KOPT-K1 (cell line): Measurements from ENCODE around the gene PRSS56.

Experiments used
- H3K27ac ChIP-seq: fragments of 200-600 bp; sonication (generic); 2 replicates; pipeline ENCODE4 v1.5.1; 2016; ENCODE audit warnings: antibody characterized with exemption, mild to moderate bottlenecking, low read depth, low read length; ENCODE audit not compliant: poor library complexity, severe bottlenecking
- H3K36me3 ChIP-seq: fragments of 200-600 bp; sonication (generic); 2 replicates; pipeline ENCODE4 v1.5.1; 2017; ENCODE audit warnings: antibody characterized with exemption, mild to moderate bottlenecking, low read length, moderate library complexity; ENCODE audit not compliant: insufficient read depth
- H3K9me3 ChIP-seq: fragments of 200-600 bp; sonication (generic); 2 replicates; pipeline ENCODE4 v1.5.1; 2017; ENCODE audit warnings: antibody characterized with exemption, low read length, mild to moderate bottlenecking; ENCODE audit not compliant: insufficient read depth, poor library complexity, severe bottlenecking

The PRSS56 gene

DNA sequence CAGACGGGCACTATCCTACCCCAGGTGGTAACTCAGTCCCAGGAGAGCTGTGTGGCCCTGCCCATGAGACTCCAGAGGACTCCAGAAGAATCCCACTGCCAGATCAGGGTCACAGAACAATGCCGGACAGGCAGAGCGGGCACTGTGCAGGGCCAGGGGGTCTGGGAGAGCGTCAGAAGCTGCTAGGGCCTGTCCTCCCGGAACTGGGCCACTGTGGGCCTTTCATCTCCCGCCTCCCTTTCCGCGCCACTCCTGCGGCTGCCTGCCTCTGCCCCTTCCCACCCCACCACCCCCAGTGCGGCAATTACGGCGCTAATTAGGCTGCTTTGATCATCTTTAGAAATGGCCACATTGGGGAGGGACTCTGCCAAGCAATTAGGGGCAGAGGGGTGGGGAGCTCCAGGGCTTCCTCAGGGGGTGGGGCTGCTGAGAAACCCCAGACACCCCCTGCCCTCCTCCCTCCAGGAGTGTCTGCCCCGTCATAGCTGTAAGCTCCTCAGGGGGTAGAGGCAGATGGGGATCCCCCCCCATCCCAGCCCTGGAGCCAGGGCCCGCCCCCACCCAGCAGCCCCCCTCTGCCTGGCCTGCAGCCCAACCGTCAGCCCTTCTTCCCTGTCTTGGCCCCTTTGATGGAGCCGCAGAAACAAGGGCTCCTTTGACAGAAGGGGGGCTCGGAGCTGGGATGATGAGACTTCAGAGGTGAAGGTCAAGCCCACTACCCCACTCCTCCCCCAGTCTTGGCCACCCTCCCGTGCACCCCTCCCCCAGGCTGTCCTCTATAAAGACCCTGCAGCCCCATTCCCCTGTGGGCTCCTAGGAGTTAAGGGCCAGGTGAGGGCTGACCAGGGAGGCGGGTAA lies at the start of gene PRSS56:
Gene PRSS56, plus strand, starts transcription at position 808 of the 858 bp plus-strand sequence. CDS start 211 bp downstream, outside the sequence.
- no peak within 1 kb of the TSS for H3K27ac ChIP-seq
- H3K36me3 ChIP-seq: no peaks in the 10 kb centered on the region
- H3K9me3 ChIP-seq: no peaks in the 10 kb centered on the region

DNA sequence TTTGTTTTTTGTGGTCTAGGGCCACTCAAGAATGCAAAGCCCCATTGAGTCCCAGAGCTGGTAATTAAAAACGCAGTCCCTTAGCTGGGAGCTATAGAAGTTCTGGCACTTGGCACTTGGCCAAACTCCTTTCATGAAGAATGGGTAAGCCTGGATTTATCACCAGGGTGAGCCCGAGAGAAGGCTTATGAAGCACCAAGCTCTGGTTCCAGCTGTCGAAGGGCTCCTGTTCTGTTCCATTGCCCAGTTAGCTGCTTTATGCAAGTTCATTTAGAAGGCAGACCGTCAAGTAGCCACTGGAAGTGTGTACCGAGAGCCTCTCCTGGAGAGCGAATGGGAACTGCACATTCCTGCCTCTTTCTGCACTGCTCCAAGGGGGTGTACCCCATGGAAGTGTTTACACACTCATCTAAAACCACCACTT lies 46.7 kb upstream of the PRSS56 start:
- no peak overlapping the region for H3K27ac ChIP-seq
- no peaks in the 10 kb centered on the region for H3K36me3 ChIP-seq
- H3K9me3 ChIP-seq: peaks cover 11% of the 10 kb centered on the region

DNA sequence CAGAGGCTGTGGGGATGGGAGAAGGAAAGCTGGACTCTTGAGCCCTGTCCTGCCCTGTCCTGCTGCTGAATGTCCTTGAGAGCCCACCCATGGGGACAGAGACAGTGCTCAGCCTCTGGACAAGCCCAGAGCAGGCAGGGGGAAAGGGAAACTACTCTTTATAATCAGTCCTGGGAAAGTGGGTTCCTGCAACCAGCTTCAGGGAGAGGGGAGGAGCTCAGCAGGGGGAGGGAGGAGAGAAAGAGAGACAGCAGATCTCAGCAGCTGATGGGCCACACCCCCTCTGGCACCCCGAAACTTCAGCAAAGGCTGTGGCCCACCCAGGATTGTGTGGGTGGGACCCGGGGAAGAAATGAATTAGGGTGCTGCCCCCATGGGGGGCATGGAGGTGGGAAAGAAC lies 44.1 kb upstream of the PRSS56 start:
- H3K27ac ChIP-seq: no peak overlapping the region
- H3K9me3 ChIP-seq: peaks cover 11% of the 10 kb centered on the region
- H3K36me3 ChIP-seq: no peaks in the 10 kb centered on the region

DNA sequence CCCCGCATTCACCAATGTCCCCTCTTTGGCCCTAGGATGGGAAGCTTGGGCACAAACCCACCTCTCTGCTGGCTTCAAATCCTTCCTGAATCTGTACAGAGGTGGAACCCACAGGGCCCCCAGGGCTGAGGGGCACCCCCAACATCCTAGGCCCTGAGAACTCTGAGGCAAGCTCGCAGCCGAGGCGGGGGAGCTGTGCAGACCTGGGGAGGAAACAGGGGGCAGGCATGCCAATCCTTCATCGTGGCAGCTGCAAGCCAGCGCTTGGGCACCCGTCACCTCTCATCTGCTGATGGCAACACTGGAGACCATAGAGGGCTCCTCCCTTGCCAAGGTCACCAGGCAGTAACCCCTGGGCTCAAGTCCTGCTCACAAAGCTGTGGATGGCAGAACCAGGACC lies 43.4 kb upstream of the PRSS56 start:
- H3K9me3 ChIP-seq: peaks cover 11% of the 10 kb centered on the region
- no peak overlapping the region for H3K27ac ChIP-seq
- H3K36me3 ChIP-seq: no peaks in the 10 kb centered on the region

DNA sequence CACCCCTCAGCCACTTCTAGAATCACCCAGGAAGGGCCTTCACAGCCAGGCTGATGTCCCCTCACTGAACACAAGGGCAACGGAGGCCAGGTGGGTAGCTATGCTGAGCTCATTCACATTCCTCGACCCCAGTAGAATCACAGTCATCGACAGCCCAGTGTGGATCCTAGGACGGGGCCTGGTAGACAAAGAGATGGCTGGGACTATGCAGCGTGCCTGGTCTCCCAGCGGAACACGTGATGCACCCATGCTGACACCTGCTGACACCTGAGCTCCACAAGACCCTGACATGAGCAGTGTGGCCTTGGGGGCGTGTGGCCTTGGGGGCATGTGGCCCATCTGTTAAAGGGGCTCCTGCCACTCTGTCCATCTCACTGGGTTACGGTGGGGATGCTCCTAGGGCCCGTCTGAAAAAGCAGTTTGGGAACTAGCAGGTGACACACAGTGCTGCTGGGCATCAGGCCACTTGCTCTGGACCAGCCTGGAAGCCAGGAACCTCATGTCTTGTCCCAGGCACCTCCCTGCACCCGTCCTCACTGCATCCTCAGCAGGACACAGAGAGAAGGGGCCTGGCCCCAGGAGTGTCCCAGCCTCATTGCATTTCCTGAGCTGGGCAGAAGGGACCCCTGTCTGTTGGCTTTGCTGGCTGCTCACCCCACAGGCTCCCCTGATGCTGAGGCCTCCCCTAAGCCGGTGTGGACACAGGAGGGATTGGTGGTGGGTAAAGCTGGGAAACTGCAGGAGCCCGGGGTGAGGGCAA lies 42.3 kb upstream of the PRSS56 start:
- no peak overlapping the region for H3K27ac ChIP-seq
- peaks cover 2% of the 10 kb centered on the region for H3K9me3 ChIP-seq
- H3K36me3 ChIP-seq: no peaks in the 10 kb centered on the region

DNA sequence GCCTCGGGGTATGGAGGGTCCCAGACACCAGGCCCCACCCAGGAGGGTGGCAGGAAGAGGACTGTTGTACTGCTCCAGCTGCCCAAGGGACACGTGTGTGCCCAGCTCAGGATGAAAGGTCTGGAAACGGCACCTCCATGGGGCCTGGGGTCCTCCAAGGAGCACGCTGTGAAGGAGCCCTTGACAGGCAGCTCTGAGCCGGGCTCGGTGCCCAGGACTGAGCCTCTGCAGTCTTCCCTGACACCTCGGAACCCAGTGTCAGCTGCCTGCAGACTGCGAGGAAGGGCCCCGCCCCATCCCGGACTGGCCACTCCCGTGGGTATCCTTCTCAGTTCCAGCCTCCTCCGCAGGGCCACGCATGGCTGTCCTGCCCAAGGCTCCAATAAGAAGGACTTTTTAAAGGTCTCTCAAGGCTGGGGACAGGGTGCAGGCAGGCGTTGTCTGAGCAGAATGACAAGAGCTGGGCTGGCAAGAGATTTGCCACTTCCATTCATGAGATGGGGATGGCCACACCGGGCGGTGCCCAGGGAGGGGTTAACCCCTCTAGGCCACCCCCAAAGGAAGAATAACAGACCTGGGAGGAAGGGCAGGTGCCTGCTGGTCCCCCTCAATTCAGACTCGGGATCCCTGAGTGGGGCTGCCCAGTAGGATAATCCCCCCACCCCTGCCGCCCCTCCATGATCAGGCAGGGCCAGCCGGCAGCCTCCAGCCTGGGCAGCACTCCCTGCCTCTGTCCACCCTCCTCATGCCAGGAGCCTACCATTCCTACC lies 41.4 kb upstream of the PRSS56 start:
- Histone ChIP-seq H3K27ac (no peak overlapping the region), H3K36me3 (no peaks in the 10 kb centered on the region), H3K9me3 (no peaks in the 10 kb centered on the region)

DNA sequence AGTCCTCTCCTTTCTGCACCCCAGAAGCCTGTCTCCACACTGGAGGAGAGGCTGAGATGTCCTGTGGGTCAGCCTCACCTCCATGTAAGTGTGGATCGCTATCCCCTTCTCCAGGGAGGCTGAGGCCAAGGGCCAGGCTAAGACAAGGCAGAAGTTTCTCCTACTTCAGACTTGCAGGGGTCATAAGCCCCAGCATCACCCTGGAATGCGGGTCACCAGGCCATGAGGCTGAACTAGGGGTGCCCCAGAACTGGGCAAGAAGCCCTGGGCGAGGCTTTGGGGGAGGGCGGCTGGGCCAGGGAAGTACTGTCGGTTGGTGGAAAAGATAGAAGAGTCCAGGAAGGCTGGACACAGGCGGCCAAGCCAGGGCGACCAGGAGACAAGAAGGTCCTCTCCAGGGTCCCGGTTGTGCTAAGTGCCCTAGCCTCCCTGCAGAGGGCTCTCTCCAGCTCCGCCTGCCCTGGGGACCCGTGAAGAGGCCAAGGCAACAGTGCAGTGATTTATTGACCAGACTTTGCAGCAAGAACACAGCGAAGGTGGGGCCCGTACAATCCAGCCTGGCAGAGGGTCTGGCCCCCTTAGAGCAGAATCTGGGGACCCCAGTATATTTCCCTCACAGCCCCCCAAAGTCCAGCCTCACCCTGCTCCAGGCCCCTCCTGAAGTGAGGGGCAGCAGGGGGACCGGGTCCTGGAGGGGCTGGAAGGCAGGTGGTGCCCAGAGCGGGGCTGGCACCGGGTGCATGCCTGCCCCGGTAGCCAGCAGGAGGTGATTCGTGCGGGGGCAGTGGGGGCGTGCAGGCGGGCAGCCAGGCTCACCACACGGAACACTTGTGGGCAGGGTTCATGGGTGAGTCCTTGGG lies 40.6 kb upstream of the PRSS56 start:
- Histone ChIP-seq H3K27ac (no peak overlapping the region), H3K36me3 (no peaks in the 10 kb centered on the region), H3K9me3 (no peaks in the 10 kb centered on the region)

DNA sequence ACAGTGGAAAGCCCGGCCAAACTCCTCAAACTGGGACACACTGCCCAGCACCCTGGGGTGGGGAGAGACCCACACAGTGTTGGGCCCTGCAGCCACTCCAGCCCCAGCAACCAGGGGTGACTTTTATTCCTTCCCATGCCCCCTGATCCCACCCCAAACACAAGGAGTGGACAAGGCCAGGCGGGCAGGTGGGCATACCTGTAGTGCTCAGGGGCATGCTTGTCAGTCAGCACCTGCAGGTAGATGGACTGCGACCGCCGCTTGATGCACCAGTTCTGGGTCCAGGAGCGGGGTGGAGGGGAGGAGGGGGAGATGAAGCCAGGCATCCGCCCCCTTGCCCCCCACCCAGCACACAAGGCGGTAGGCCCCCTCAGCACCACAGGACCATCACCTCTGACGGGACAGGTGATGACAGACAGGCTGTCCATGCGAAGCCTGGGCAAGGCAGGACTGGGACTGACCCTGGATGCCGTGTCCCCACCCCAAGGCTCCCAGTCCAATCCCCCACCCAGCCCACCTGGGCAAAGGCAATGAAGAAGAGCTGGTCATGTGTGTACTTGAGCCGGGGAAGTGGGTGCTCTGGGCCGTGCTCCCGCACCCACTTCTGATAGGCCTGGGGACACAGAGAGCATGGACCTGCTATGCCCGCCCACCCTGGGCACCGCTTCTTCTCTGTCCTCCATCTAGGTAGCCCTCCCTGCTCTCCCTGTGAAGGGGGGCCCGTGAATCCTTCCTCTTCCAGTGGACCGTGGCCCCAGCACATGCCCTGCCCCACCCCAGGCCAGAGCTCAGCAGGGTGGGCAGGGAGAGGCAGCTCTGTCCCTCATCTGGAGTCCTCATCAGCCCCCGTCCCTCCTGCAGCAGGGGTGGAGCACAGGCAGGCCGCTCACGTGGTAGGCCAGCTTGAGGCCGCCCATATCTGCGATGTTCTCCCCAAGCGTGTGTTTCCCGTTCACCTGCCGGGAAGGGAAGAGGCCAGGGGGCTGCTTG lies 39.7 kb upstream of the PRSS56 start:
- H3K27ac ChIP-seq: no peak overlapping the region
- H3K9me3 ChIP-seq: no peaks in the 10 kb centered on the region
- H3K36me3 ChIP-seq: no peaks in the 10 kb centered on the region

DNA sequence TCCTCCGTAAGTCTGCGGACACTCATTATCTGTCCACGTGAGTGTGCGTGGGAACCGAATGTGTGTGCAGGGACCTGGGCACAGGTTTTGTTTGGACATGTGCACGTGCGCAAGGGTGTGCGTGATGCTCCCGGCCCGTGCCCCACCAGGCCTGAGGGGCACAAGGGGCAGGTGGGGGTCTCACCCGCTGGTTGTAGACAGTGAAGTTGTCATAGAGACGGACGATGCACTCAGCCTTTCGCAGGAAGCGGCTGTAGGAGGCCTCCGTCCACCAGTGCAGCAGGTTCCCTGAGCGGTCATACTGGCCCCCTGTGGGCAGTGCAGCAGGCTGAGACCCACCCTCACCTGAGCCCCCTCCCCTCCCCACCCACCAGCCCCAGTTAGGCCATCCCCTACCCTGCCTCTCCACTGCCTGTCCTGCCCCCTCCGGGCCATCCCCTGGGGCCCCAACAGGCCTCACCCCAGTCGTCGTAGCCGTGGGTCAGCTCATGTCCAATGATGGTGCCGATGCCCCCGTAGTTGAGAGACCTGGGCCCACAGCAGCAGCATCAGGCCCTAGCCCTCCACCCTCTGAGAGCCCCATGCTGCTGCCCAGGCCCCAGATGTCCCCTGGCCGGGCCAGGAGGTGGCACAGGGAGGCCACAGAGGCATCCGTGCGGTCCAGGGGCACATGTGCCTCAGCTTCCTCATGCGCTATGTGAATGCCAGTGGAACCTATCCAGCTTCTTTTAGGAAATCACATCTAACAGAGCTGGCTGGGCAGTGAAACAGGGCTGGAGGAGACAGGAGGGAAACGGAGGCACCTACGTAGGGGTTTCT lies 38.7 kb upstream of the PRSS56 start:
- H3K27ac ChIP-seq: no peak overlapping the region
- no peaks in the 10 kb centered on the region for H3K36me3 ChIP-seq
- H3K9me3 ChIP-seq: no peaks in the 10 kb centered on the region

DNA sequence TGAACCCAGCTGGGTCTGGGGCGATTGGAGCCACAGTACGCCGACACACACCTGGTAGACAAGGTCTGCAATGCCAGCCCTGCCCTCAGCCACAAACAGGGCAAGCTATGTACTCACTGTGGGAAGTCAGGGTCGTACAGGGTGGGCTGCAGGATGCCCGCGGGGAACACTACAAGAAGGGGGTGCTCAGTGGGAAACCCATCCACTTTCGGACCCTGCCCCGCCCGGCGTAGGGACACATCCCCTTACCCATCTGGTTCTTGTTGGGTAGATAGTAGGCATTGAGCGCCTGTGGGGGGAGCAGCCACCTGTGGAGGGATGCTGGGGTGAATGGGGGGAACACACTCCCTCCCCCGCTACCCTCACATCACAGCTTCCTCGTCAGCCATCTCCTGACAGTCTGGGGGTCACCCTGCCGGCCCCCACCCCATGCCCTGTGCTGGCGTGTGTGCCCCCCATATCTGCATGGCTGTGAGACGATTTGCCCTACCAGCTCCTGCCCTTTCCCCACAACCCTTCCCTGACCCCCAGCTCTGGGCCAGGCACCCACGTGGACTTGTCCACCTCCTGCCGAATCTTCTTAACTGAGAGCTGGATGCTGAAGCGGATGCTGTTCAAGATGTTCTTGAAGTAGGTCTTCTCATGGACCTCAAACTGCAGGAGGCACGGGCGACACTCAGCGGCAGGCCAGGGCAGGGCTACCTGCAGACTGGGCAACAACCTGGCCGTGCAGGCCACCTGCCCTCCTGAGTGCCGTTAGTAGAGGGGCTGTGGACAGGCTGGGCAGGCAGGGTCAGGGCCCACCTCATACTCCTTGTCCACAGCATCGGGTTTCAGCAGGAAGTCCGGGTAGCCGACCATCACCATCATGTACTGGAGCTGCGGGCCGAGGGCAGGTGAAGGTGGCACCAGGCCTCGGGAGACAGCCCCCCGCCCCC lies 37.6 kb upstream of the PRSS56 start:
- Histone ChIP-seq H3K36me3 (no peaks in the 10 kb centered on the region), H3K27ac (no peak overlapping the region), H3K9me3 (no peaks in the 10 kb centered on the region)

DNA sequence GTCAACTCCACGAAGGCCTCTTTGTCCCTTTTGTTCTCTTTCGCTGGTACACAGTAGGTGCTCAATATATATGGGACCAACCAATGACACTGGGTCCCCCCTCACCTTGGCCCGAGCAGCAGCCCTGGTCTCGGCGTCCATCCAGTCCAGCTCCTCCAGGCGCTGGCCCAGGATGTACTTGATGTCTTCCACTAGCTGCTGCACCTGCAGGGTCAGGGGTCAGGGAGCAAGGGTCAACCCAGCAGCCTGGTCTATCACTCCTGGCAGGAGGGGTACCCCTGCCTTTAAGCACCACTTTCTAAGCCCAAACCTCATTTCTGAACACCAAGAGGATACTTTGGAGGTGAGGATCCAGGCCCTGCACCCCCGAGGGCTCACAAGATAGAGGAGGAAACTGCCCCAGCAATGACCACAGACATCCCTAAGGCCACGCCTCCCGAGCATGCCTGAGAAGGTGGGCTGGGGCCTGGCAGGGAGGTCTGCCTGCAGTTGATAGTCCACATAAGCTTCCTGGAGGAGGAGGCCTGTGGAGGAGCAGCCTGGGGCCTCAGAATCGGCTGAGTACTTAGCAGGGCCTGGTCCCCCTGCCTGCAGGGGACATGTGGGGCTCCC lies 36.8 kb upstream of the PRSS56 start:
- H3K36me3 ChIP-seq: no peaks in the 10 kb centered on the region
- H3K9me3 ChIP-seq: no peaks in the 10 kb centered on the region
- no peak overlapping the region for H3K27ac ChIP-seq
